DOHH2 (cell line): ENCODE data around the gene EIF4EBP3.

Source experiments
- H3F3A ChIP-seq: fragments of 200-600 bp; sonication (generic), shearing (Covaris generic); 2 replicates; pipeline ENCODE4 v1.6.0; 2016; ENCODE audit warnings: antibody characterized with exemption, mild to moderate bottlenecking; ENCODE audit not compliant: control insufficient read depth, insufficient read depth
- H3K27ac ChIP-seq: fragments of 200-600 bp; sonication (generic); 2 replicates; pipeline ENCODE4 v1.5.1; 2014; ENCODE audit warnings: low read depth, mild to moderate bottlenecking, low read length, moderate library complexity
- H3K27me3 ChIP-seq: fragments of 200-600 bp; sonication (generic); 2 replicates; pipeline ENCODE4 v1.6.1; 2014; ENCODE audit warnings: mild to moderate bottlenecking, low read length, mixed read lengths; ENCODE audit not compliant: control insufficient read depth
- H3K36me3 ChIP-seq: fragments of 200-600 bp; sonication (generic); 2 replicates; pipeline ENCODE4 v1.6.1; 2014; ENCODE audit warnings: mild to moderate bottlenecking, low read length, moderate library complexity, mixed read lengths; ENCODE audit not compliant: control insufficient read depth
- H3K4me1 ChIP-seq: fragments of 200-600 bp; sonication (generic); 2 replicates; pipeline ENCODE4 v1.6.1; 2014; ENCODE audit warnings: mild to moderate bottlenecking, low read length, mixed read lengths; ENCODE audit not compliant: control insufficient read depth
- H3K4me2 ChIP-seq: fragments of 200-600 bp; sonication (generic); 2 replicates; pipeline ENCODE4 v1.6.0; 2014; ENCODE audit warnings: mild to moderate bottlenecking, low read length, moderate library complexity
- H3K4me3 ChIP-seq: fragments of 200-600 bp; sonication (generic); 2 replicates; pipeline ENCODE4 v1.5.1; 2014; ENCODE audit warnings: mild to moderate bottlenecking, low read length, mixed read lengths
- H3K79me2 ChIP-seq: fragments of 200-600 bp; sonication (generic); 2 replicates; pipeline ENCODE4 v1.6.1; 2014; ENCODE audit warnings: mild to moderate bottlenecking, low read length, mixed read lengths; ENCODE audit not compliant: control insufficient read depth
- H3K9me2 ChIP-seq: fragments of 200-600 bp; sonication (generic); replicated peaks from 2 replicates; pipeline ENCODE4 v1.6.1; 2014; ENCODE audit warnings: mild to moderate bottlenecking, low read length, mixed read lengths; ENCODE audit not compliant: control insufficient read depth
- H3K9me3 ChIP-seq: fragments of 200-600 bp; sonication (generic); 2 replicates; pipeline ENCODE4 v1.6.1; 2014; ENCODE audit warnings: antibody characterized with exemption, low read length, mixed read lengths; ENCODE audit not compliant: control insufficient read depth, insufficient read depth
- H4K20me1 ChIP-seq: fragments of 200-600 bp; sonication (generic); 2 replicates; pipeline ENCODE4 v1.6.0; 2014; ENCODE audit warnings: low read depth, mild to moderate bottlenecking, antibody characterized with exemption, low read length, moderate library complexity; ENCODE audit not compliant: control insufficient read depth, insufficient read depth
- CTCF ChIP-seq: fragments of 200-600 bp; sonication (generic); IDR thresholded peaks from one replicate; pipeline ENCODE4 v1.5.1; 2014; ENCODE audit warnings: antibody characterized with exemption, mild to moderate bottlenecking, low read depth, low read length; ENCODE audit not compliant: poor library complexity, severe bottlenecking
- EZH2phosphoT487 ChIP-seq: fragments of 200-600 bp; sonication (generic); IDR thresholded peaks from 2 replicates; pipeline ENCODE4 v1.6.1; 2017; ENCODE audit warnings: borderline replicate concordance, mild to moderate bottlenecking, antibody characterized with exemption, low read length, moderate library complexity, mixed read lengths

Gene EIF4EBP3

GRCh38 chr5:140551872-140552271 is 4.4 kb downstream of the EIF4EBP3 start:
- H3K27me3 ChIP-seq = no peaks in the 10 kb centered on the region
- H4K20me1 ChIP-seq = no peaks in the 10 kb centered on the region
- TF ChIP-seq EZH2phosphoT487 (no peak), CTCF (no peak)
- peaks cover 83% of the 10 kb centered on the region for H3K36me3 ChIP-seq
- no peak overlapping the region for H3K4me3 ChIP-seq
- peaks cover 51% of the 10 kb centered on the region for H3K79me2 ChIP-seq
- H3F3A ChIP-seq = no peaks in the 10 kb centered on the region; the same call in 1 of the 2 replicates
- H3K4me2 ChIP-seq = no peak overlapping the region
- H3K9me2 ChIP-seq = no peaks in the 10 kb centered on the region
- H3K27ac ChIP-seq = no peak overlapping the region
- H3K4me1 ChIP-seq = peaks cover 61% of the 10 kb centered on the region
- H3K9me3 ChIP-seq = no peaks in the 10 kb centered on the region

GRCh38 chr5:140553657-140554056 is 6.2 kb downstream of the EIF4EBP3 start:
- no peaks in the 10 kb centered on the region for H3K27me3 ChIP-seq
- peak overlapping the region; percentile 7; the same call in 1 of the 2 replicates for H3K4me2 ChIP-seq
- TF ChIP-seq EZH2phosphoT487 (no peak), CTCF (no peak)
- H3K9me3 ChIP-seq = no peaks in the 10 kb centered on the region
- no peaks in the 10 kb centered on the region for H3K9me2 ChIP-seq
- peaks cover 51% of the 10 kb centered on the region for H3K4me1 ChIP-seq
- H3K79me2 ChIP-seq = peaks cover 50% of the 10 kb centered on the region
- H4K20me1 ChIP-seq = no peaks in the 10 kb centered on the region
- H3K36me3 ChIP-seq = peaks cover 78% of the 10 kb centered on the region
- no peak overlapping the region for H3K4me3 ChIP-seq
- H3F3A ChIP-seq = no peaks in the 10 kb centered on the region; the same call in 1 of the 2 replicates
- no peak overlapping the region for H3K27ac ChIP-seq

GRCh38 chr5:140554454-140554853 is 7.0 kb downstream of the EIF4EBP3 start:
- peak overlapping the region; percentile 8 for H3K4me2 ChIP-seq
- no peak overlapping the region for H3K27ac ChIP-seq
- no peaks in the 10 kb centered on the region; the same call in 1 of the 2 replicates for H3F3A ChIP-seq
- peaks cover 48% of the 10 kb centered on the region for H3K79me2 ChIP-seq
- no peaks in the 10 kb centered on the region for H3K9me2 ChIP-seq
- H3K9me3 ChIP-seq = no peaks in the 10 kb centered on the region
- no peak overlapping the region for H3K4me3 ChIP-seq
- H3K36me3 ChIP-seq = peaks cover 71% of the 10 kb centered on the region
- peaks cover 43% of the 10 kb centered on the region for H3K4me1 ChIP-seq
- H3K27me3 ChIP-seq = no peaks in the 10 kb centered on the region
- H4K20me1 ChIP-seq = no peaks in the 10 kb centered on the region
- no peak for TF ChIP-seq CTCF
- TF ChIP-seq EZH2phosphoT487 = no peak

DNA sequence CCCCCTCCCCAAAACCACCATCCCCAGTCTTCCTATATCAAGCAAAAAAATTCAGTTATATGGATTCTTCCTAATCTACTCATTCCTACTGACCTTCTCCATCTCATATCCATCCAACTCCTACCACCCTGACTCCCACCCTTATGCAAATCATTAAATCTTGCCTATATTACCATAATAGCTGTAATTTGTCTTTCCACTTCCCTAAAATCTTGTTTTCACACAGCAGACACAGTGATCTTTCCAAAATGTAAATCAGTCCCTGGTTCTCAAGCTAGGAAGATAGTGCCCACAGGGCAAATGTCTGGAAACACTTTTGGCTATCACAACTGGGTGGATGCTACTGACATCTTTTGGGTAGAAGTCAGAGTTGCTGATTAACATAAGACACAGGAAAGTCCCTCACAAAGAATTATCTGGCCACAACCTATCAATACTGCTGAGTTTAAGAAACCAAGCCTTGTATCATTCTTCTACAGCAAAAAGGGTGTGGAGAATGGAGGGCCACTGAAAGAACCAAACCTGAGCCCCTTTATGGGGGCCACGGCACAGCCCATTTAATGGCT is 8.4 kb downstream of the EIF4EBP3 start:
- Histone ChIP-seq H3K27ac (peak overlapping the region; percentile 47), H3K36me3 (peaks cover 57% of the 10 kb centered on the region)

More for the DNA sequence above, 8.4 kb downstream of the EIF4EBP3 start:
- H3F3A ChIP-seq = no peaks in the 10 kb centered on the region
- H3K27me3 ChIP-seq = no peaks in the 10 kb centered on the region
- H3K4me2 ChIP-seq = peak overlapping the region; percentile 81
- no peaks in the 10 kb centered on the region for H4K20me1 ChIP-seq
- no peaks in the 10 kb centered on the region for H3K9me3 ChIP-seq
- peaks cover 48% of the 10 kb centered on the region for H3K79me2 ChIP-seq
- no peaks in the 10 kb centered on the region for H3K9me2 ChIP-seq
- H3K4me3 ChIP-seq = peak overlapping the region; percentile 93
- peaks cover 41% of the 10 kb centered on the region for H3K4me1 ChIP-seq
- no peak for TF ChIP-seq CTCF
- TF ChIP-seq EZH2phosphoT487 = no peak
